ENCODE data around the gene FAM240B.

FAM240B gene

GRCh38 chr9:38644601-38645000 is 75.3 kb downstream of the FAM240B start:
- H3K4me2 ChIP-seq (ENCODE audit: low read depth, low read length, poor library complexity, severe bottlenecking): no peak overlapping the region

More at GRCh38 chr9:38644601-38645000, 75.3 kb downstream of the FAM240B start:
- no peaks in the 10 kb centered on the region for H3F3A ChIP-seq (ENCODE audit: low read depth)
- no peak overlapping the region for H3K4me3 ChIP-seq (ENCODE audit: low read length, poor library complexity, severe bottlenecking)
- TF ChIP-seq CTCF (conservative IDR thresholded peaks at IDR 0.05; ENCODE audit: low read length): no peak
- TF ChIP-seq EZH2phosphoT487 (IDR thresholded peaks at IDR 0.05; ENCODE audit: borderline replicate concordance): no peak
- H4K20me1 ChIP-seq (ENCODE audit: insufficient read depth, low read length, poor library complexity, severe bottlenecking): no peaks in the 10 kb centered on the region
- H3K9me2 ChIP-seq (replicated peaks; ENCODE audit: low read depth, low read length): no peaks in the 10 kb centered on the region
- H3K36me3 ChIP-seq (ENCODE audit: insufficient read depth, low read length): no peaks in the 10 kb centered on the region
- no peak overlapping the region for H2AFZ ChIP-seq (ENCODE audit: low read length)
- no peaks in the 10 kb centered on the region for H3K4me1 ChIP-seq (ENCODE audit: insufficient read depth, low read length, poor library complexity, severe bottlenecking)
- H3K79me2 ChIP-seq (ENCODE audit: insufficient read depth, low read length): no peaks in the 10 kb centered on the region
- H3K9me3 ChIP-seq (ENCODE audit: insufficient read depth, low read depth, low read length): peaks cover 3% of the 10 kb centered on the region; the same call in 1 of the 2 replicates
- no peak overlapping the region for H3K9ac ChIP-seq (ENCODE audit: low read depth, low read length, poor library complexity, severe bottlenecking)
- no peaks in the 10 kb centered on the region for H3K27me3 ChIP-seq (ENCODE audit: insufficient read depth, low read length, poor library complexity, severe bottlenecking)

Measured in Loucy (cell line).